H1 (cell line): Measurements from ENCODE around the gene YIF1B. TPM values are rescaled to one million over a fixed set of nuclear protein-coding genes. Genes with fewer than 3 reads are reported as not detected.

Experiments
- CTCF ChIA-PET: fragments of 300-600 bp; sonication (Branson Sonifier 250); formaldehyde crosslinking; loops from one replicate; lab custom pipeline; 2021; ENCODE audit not compliant: partially characterized antibody; lab: Charles Lee
- POLR2A ChIA-PET: fragments of 300-600 bp; sonication (Branson Sonifier 250); formaldehyde crosslinking; loops from one replicate; lab custom pipeline; 2021; ENCODE audit warnings: inconsistent platforms; ENCODE audit not compliant: partially characterized antibody; lab: Charles Lee
- DNase-seq, 2 experiments: peaks; one replicate each; pipeline versions ENCODE4 v3.0.0 to v3.0.0-alpha.2; 2010 to 2022; ENCODE audit warnings: low spot score in 2 of 2, low read depth in 1 of 2, mixed read lengths in 1 of 2
- FAIRE-seq: peaks from 2 replicates; lab custom pipeline; 2011; peaks lifted over from hg19 to GRCh38; lab: Jason Lieb, UNC
- H2AFZ ChIP-seq: 2 replicates; pipeline ENCODE4 v1.8.1; 2012; ENCODE audit warnings: low read length, inconsistent platforms
- H2AK5ac ChIP-seq: 2 replicates; pipeline ENCODE4 v1.6.1; 2013; ENCODE audit warnings: low read depth, low read length
- H2BK120ac ChIP-seq: replicated peaks from 2 replicates; pipeline ENCODE3; 2013; ENCODE audit warnings: low read depth, low read length, inconsistent platforms
- H2BK12ac ChIP-seq: 2 replicates; pipeline ENCODE4 v1.6.1; 2013; ENCODE audit warnings: low read depth, low read length
- H2BK15ac ChIP-seq: 2 replicates; pipeline ENCODE4 v1.6.1; 2013; ENCODE audit warnings: low read length
- H2BK20ac ChIP-seq: 2 replicates; pipeline ENCODE4 v1.6.1; 2013; ENCODE audit warnings: low read length
- H2BK5ac ChIP-seq: 2 replicates; pipeline ENCODE4 v1.6.1; 2013; ENCODE audit warnings: low read depth, low read length
- H3K14ac ChIP-seq: 2 replicates; pipeline ENCODE4 v1.6.1; 2013; ENCODE audit warnings: inconsistent platforms; ENCODE audit not compliant: insufficient read length
- H3K18ac ChIP-seq: 2 replicates; pipeline ENCODE4 v1.6.1; 2013; ENCODE audit warnings: low read length; ENCODE audit errors: extremely low read depth
- H3K23ac ChIP-seq: 2 replicates; pipeline ENCODE4 v1.6.1; 2013; ENCODE audit warnings: inconsistent platforms; ENCODE audit not compliant: insufficient read length
- H3K23me2 ChIP-seq: 2 replicates; pipeline ENCODE4 v1.6.1; 2013; ENCODE audit warnings: low read depth, low read length
- H3K27ac ChIP-seq: 2 replicates; pipeline ENCODE4 v1.6.1; 2011; ENCODE audit warnings: low read depth, low read length, inconsistent platforms
- H3K27me3 ChIP-seq, 4 experiments: replicated peaks in 1 of 4; 1 replicate in 1 of 4; 2 replicates in 3 of 4; pipeline versions ENCODE4 v1.6.1 to v1.8.1; 2011 to 2013; ENCODE audit warnings: low read length in 3 of 4, mild to moderate bottlenecking in 3 of 4, inconsistent platforms in 2 of 4, mixed read lengths in 2 of 4, moderate library complexity in 1 of 4; ENCODE audit not compliant: control insufficient read depth in 3 of 4, insufficient read depth in 3 of 4; ENCODE audit errors: extremely low read depth in 1 of 4
- H3K36me3 ChIP-seq, 4 experiments: 2 replicates each; pipeline versions ENCODE4 v1.6.1 to v1.8.1; 2011 to 2013; ENCODE audit warnings: mild to moderate bottlenecking in 4 of 4, low read length in 3 of 4, moderate library complexity in 2 of 4, control low read depth in 1 of 4, inconsistent platforms in 1 of 4; ENCODE audit not compliant: insufficient read depth in 4 of 4, control insufficient read depth in 2 of 4
- H3K4ac ChIP-seq: replicated peaks from 2 replicates; pipeline ENCODE3; 2013; ENCODE audit warnings: low read length, low read depth, mixed read lengths, inconsistent platforms; ENCODE audit not compliant: insufficient read length
- H3K4me1 ChIP-seq, 4 experiments: replicated peaks in 1 of 4; 1 replicate in 1 of 4; 2 replicates in 3 of 4; pipeline versions ENCODE4 v1.6.1 to v1.8.1; 2011 to 2013; ENCODE audit warnings: low read length in 3 of 4, inconsistent platforms in 2 of 4, mixed read lengths in 1 of 4; ENCODE audit not compliant: insufficient read depth in 4 of 4, control insufficient read depth in 3 of 4
- H3K4me2 ChIP-seq, 2 experiments: 2 replicates each; pipeline versions ENCODE4 v1.6.1 to v1.8.1; 2011 to 2013; ENCODE audit warnings: low read depth in 2 of 2, low read length in 2 of 2, control low read depth in 1 of 2, inconsistent platforms in 1 of 2, mild to moderate bottlenecking in 1 of 2; ENCODE audit not compliant: insufficient read depth in 1 of 2
- H3K4me3 ChIP-seq, 4 experiments: fragments of 200-600, 300-600 bp in 1 of 4; sonication (generic), shearing (Covaris generic), sonication (Bioruptor Twin) in 1 of 4; 2 replicates each; pipeline versions ENCODE4 v1.5.1 to v1.8.1; 2011 to 2016; ENCODE audit warnings: low read length in 4 of 4, low read depth in 3 of 4, control low read depth in 2 of 4, inconsistent platforms in 2 of 4, mild to moderate bottlenecking in 2 of 4, mixed read lengths in 1 of 4, moderate library complexity in 1 of 4; ENCODE audit not compliant: insufficient read depth in 2 of 4; ENCODE audit errors: extremely low read depth in 1 of 4
- H3K56ac ChIP-seq: replicated peaks from 2 replicates; pipeline ENCODE3; 2013; ENCODE audit warnings: low read depth, mild to moderate bottlenecking, mixed read lengths, low read length, inconsistent platforms; ENCODE audit not compliant: insufficient read length
- H3K79me1 ChIP-seq: 2 replicates; pipeline ENCODE4 v1.6.1; 2013; ENCODE audit warnings: low read depth, low read length, control low read depth
- H3K79me2 ChIP-seq, 2 experiments: 2 replicates each; pipeline versions ENCODE4 v1.6.1 to v1.8.1; 2012 to 2013; ENCODE audit warnings: low read length in 2 of 2, mild to moderate bottlenecking in 2 of 2, inconsistent platforms in 1 of 2; ENCODE audit not compliant: insufficient read depth in 2 of 2, control insufficient read depth in 1 of 2
- H3K9ac ChIP-seq, 4 experiments: replicated peaks in 1 of 4; 1 replicate in 1 of 4; 2 replicates in 3 of 4; pipeline versions ENCODE4 v1.6.1 to v1.8.1; 2011 to 2013; ENCODE audit warnings: low read depth in 3 of 4, low read length in 3 of 4, control low read depth in 2 of 4, mild to moderate bottlenecking in 2 of 4, moderate library complexity in 2 of 4, inconsistent platforms in 1 of 4; ENCODE audit errors: extremely low read depth in 1 of 4
- H3K9me3 ChIP-seq, 2 experiments: 2 replicates each; pipeline versions ENCODE4 v1.6.1 to v1.8.1; 2012 to 2013; ENCODE audit warnings: mild to moderate bottlenecking in 2 of 2, moderate library complexity in 2 of 2, control low read depth in 1 of 2, inconsistent platforms in 1 of 2, low read depth in 1 of 2, low read length in 1 of 2, mixed read lengths in 1 of 2; ENCODE audit not compliant: insufficient read depth in 2 of 2
- H4K20me1 ChIP-seq, 2 experiments: replicated peaks in 1 of 2; 2 replicates each; pipeline versions ENCODE3 to v1.8.1; 2011 to 2013; ENCODE audit warnings: inconsistent platforms in 2 of 2, low read length in 2 of 2, mild to moderate bottlenecking in 1 of 2; ENCODE audit not compliant: insufficient read depth in 2 of 2, control insufficient read depth in 1 of 2
- H4K5ac ChIP-seq: 2 replicates; pipeline ENCODE4 v1.6.1; 2013; ENCODE audit warnings: low read length, low read depth, mixed read lengths, inconsistent platforms; ENCODE audit not compliant: insufficient read length
- H4K8ac ChIP-seq: 2 replicates; pipeline ENCODE4 v1.8.0; 2013; ENCODE audit warnings: mild to moderate bottlenecking, moderate library complexity, low read length, inconsistent platforms; ENCODE audit not compliant: insufficient read depth; ENCODE audit errors: extremely low read depth
- H4K91ac ChIP-seq: replicated peaks from 2 replicates; pipeline ENCODE3; 2013; ENCODE audit warnings: low read length, mixed read lengths, inconsistent platforms; ENCODE audit not compliant: insufficient read length
- WGBS, 2 experiments: shearing (Covaris generic) in 1 of 2; methylation state at CpG; one replicate each; pipeline versions ENCODE4 v1.1.6 to v1.1.7; 2013 to 2015; ENCODE audit warnings: low lambda C conversion rate in 2 of 2, mixed read lengths in 2 of 2, inconsistent platforms in 1 of 2, low coverage in 1 of 2, missing lambda C conversion rate in 1 of 2; ENCODE audit not compliant: insufficient replicate concordance in 2 of 2, insufficient coverage in 1 of 2, insufficient read length in 1 of 2; ENCODE audit errors: extremely low coverage in 1 of 2, missing lambda C conversion rate in 1 of 2; 5-methylcytosine and 5-hydroxymethylcytosine counted together
- polyA plus RNA-seq, 7 experiments: library from polyadenylated mRNA; depleted of rRNA in 3 of 7; stranded (reverse) in 5 of 7; unstranded in 2 of 7; fragments of >200 nt in 5 of 7; fragments of 200-250 nt in 2 of 7; gene quantifications; 1 replicate in 5 of 7; 2 replicates in 1 of 7; 4 replicates in 1 of 7; pipeline versions ENCODE4 v1.2.1 to v1.2.3, GENCODE V29; 2011 to 2013; ENCODE audit warnings: missing spikeins in 2 of 7, mixed read lengths in 2 of 7
- total RNA-seq: library from RNA; stranded (reverse); fragmentation: NEBNext Ultra II Directional; extraction: Animal tissue kit (Norgen Biotek cat#: 25700); gene quantifications from 2 replicates; pipeline ENCODE4 v1.2.1, GENCODE V29; 2021
- TF ChIP-seq, protein P1 (sequence below): IDR thresholded peaks from 2 replicates; pipeline ENCODE4 v1.6.1; 2012; ENCODE audit warnings: low read length, inconsistent platforms

YIF1B gene
- total and polyA plus RNA-seq, 2 of the 8 experiments (the other 6 are each of a cell fraction or from before 2014, with no cell fraction given) = 89.6 to 305 TPM

DNA sequence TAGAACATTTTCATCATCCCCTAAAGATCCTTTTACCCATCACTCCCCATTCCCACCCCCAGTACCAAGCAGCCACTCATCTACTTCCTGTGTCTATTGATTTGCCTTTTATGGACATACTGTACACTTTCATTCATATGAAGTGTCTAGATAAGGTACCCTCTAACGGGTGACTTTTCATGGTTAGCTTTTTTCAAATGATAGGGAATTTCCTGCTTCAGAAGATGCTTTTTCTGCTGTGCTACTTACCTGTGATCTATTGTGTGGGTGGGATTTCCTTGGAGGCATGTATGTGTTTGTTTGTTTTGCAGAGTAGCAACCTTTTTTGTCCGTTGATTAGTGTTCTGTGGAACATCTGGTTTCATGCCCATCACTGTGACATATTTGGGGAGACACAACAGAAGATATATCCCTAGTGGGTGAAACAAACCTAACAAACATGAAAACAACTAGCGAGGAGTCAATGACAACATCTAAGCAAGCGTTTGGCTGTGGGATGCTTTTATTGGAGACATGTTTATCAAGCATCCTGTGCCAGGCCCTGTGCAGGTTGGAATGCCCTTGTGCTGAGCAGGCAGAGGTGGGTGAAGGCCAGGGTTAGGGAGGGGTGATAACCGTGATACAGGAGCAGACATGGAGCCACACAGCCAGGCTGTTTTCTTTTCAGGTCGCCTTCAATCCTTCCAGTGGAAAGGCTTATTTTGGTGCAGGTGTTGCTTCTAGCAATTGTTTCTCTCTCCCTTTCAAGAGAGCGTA is 33.8 kb downstream of the YIF1B start:
- Histone ChIP-seq H3K56ac (peak overlapping the region; percentile 22), H3K23ac (no peak overlapping the region), H4K5ac (no peak overlapping the region), H2BK12ac (no peak overlapping the region), H3K9ac (no peak overlapping the region; a peak in 1 of 7 replicates), H2AFZ (no peak overlapping the region), H3K9me3 (no peaks in the 10 kb centered on the region), H3K14ac (no peak overlapping the region), H4K91ac (no peak overlapping the region), H3K27me3 (no peaks in the 10 kb centered on the region), H3K79me2 (peaks cover 8 to 59% of the 10 kb centered on the region in 2 experiments), H3K36me3 (peaks cover 2 to 23% (median 7%) of the 10 kb centered on the region in 4 experiments; a peak in 7 of 8 replicates), H4K20me1 (peaks cover 22 to 33% of the 10 kb centered on the region in 2 experiments), H2BK120ac (no peak overlapping the region), H2BK5ac (peak overlapping the region; percentile 71), H3K4me1 (no peaks in the 10 kb centered on the region; a peak in 1 of 7 replicates), H3K79me1 (peaks cover 25% of the 10 kb centered on the region), H3K4me2 (no peak overlapping the region), H3K23me2 (no peaks in the 10 kb centered on the region), H3K27ac (no peak overlapping the region), H3K4ac (no peak overlapping the region), H2AK5ac (no peak overlapping the region), H2BK20ac (no peak overlapping the region), H3K18ac (no peak overlapping the region), H2BK15ac (no peak overlapping the region), H3K4me3 (no peak overlapping the region), H4K8ac (no peak overlapping the region)
- POLR2A ChIA-PET = interaction anchor here (1.0 to 1.5 kb wide), 4 partner anchors 13 to 24 kb away, joined by 3 to 9 read pairs (median 3); partner anchors contain the start of gene SPINT2
- DNase-seq = no peak
- no peak for FAIRE-seq
- 81% methylated on average over 7 of the region's 7 CpGs; no CpG with 5 or more reads in 1 of the 2 experiments for WGBS, 2 experiments
- CTCF ChIA-PET = interaction anchor here (0.6 to 1.2 kb wide), 3 partner anchors 12 to 55 kb away, joined by 3 to 5 read pairs (median 5); no protein-coding TSS in a partner anchor
- TF ChIP-seq, protein P1, sequence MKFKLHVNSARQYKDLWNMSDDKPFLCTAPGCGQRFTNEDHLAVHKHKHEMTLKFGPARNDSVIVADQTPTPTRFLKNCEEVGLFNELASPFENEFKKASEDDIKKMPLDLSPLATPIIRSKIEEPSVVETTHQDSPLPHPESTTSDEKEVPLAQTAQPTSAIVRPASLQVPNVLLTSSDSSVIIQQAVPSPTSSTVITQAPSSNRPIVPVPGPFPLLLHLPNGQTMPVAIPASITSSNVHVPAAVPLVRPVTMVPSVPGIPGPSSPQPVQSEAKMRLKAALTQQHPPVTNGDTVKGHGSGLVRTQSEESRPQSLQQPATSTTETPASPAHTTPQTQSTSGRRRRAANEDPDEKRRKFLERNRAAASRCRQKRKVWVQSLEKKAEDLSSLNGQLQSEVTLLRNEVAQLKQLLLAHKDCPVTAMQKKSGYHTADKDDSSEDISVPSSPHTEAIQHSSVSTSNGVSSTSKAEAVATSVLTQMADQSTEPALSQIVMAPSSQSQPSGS = no peak
- TF ChIP-seq, all 59 proteins: peak for 0
